Omental fat pad (tissue), 4 donors: Measurements from ENCODE around the gene SAFB2. TPM values are rescaled to one million over a fixed set of nuclear protein-coding genes. Genes with fewer than 3 reads are reported as not detected.
A peak's percentile ranks its signal among the peaks of the same experiment; 100 is the strongest.

Source experiments
- ATAC-seq: fragments of 150-250 bp; one replicate; pipeline ENCODE4 v1.9.1; 2016; ENCODE audit warnings: mild to moderate bottlenecking, moderate library complexity; ENCODE audit not compliant: low FRiP score
- DNase-seq: peaks from one replicate; pipeline ENCODE4 v3.0.0-alpha.2; 2019; ENCODE audit warnings: low spot score
- total RNA-seq, 4 donors: library from RNA; depleted of rRNA; stranded (reverse); fragments of >200 nt; gene quantifications; one replicate each; pipeline ENCODE4 v1.1.0, GENCODE V29; 2016
- TF ChIP-seq, protein P1 (sequence below), 3 donors: fragments of 450-650 bp; IDR thresholded peaks; one replicate each; pipeline ENCODE4 v1.5.1; 2016 to 2017; ENCODE audit warnings: antibody characterized with exemption in 3 of 3, mild to moderate bottlenecking in 3 of 3, moderate library complexity in 2 of 3

The SAFB2 gene
- total RNA-seq, 4 donors from 2014 or later, result 32.0 to 77.9 (median 51.1) TPM

DNA sequence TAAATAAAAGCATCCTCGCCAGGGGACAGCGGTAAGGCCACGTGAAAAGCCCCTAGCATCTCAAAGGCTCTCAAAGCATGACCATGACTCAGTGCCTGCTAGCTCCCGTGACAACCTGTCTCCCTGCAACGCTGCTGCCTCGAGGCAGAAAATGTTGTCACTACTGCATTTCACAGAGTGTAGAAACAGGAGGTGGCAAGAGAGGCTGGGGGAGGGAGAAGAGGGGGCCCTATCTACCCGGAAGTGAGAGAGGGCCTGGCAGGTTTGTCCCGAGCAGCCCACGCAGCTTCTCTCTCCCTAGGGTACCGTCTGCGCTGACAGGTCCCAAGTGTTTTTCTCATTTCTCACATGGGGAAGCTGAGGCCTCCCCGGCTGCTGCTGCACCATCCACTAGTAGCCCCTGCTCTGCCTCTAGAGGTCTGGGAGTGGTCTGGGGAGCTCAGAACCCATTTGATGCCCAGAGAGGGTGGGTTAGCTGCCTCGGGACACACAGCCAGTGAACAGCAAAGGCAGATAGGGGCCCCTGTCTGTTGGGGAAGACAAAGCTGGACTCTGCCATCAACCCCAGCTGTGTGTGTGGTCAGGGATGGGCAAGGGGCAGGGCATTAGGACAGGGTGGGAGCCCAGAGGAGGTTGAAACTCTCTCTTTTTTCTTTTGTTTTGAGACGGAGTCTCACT lies 58.5 kb downstream of the SAFB2 start:
- DNase-seq, result no peak
- ATAC-seq, result no peak
- TF ChIP-seq, protein P1, sequence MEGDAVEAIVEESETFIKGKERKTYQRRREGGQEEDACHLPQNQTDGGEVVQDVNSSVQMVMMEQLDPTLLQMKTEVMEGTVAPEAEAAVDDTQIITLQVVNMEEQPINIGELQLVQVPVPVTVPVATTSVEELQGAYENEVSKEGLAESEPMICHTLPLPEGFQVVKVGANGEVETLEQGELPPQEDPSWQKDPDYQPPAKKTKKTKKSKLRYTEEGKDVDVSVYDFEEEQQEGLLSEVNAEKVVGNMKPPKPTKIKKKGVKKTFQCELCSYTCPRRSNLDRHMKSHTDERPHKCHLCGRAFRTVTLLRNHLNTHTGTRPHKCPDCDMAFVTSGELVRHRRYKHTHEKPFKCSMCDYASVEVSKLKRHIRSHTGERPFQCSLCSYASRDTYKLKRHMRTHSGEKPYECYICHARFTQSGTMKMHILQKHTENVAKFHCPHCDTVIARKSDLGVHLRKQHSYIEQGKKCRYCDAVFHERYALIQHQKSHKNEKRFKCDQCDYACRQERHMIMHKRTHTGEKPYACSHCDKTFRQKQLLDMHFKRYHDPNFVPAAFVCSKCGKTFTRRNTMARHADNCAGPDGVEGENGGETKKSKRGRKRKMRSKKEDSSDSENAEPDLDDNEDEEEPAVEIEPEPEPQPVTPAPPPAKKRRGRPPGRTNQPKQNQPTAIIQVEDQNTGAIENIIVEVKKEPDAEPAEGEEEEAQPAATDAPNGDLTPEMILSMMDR (IDR thresholded peaks at IDR 0.05), result no peak

DNA sequence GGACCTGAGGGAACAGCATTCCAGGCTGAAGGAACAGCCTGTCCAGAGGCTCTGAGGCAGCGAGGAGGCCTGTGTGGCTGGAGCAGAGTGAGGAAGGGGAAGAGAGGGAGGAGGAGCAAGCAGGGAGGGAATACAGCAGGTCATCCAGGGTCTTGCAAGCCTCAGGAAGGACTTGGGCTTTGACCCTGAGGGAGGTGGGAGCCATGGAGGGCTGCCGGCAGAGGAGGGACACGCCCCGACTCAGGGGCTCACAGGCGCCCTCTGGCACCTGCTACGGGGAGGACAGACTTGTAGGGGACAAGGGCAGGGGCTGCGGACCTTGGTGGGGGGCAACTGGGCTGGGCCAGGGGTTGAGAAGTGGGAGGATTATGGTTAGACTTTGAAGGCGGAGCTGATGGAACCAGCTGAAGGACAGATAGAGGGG lies 59.6 kb downstream of the SAFB2 start:
- no peak for DNase-seq
- no peak for ATAC-seq
- TF ChIP-seq, protein P1 (IDR thresholded peaks at IDR 0.05), result no peak

DNA sequence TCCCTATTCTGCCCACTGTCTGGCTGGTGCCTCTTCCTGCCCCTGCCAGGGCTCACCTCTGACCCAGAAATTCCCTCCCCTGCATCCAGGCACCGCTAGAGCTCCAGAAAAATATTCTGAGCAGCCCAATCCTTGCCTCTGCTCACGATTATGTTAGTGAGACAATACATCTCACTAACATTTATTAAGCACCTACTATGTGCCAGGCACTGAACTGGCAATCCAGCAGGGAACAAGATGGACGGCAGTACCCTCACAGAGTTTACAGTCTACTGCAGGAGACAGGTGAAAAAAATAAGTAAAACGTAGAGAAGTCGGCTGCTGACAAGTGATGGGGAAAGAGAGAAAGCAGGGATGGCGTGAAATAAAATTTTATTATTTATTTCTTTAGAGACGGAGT lies 60.3 kb downstream of the SAFB2 start:
- DNase-seq (no peak), ATAC-seq (no peak)
- TF ChIP-seq, protein P1 (IDR thresholded peaks at IDR 0.05), result no peak

- TF ChIP-seq, protein P1 (IDR thresholded peaks at IDR 0.05), result no peak
- DNase-seq (no peak), ATAC-seq (no peak)
Measured at GRCh38 chr19:5561559-5561958, 61.0 kb downstream of the SAFB2 start.

- DNase-seq (no peak), ATAC-seq (no peak)
- TF ChIP-seq, protein P1 (IDR thresholded peaks at IDR 0.05), result no peak
Measured at GRCh38 chr19:5560156-5560555, 62.4 kb downstream of the SAFB2 start.

GRCh38 chr19:5559804-5560133 lies 62.8 kb downstream of the SAFB2 start:
- no peak for ATAC-seq
- DNase-seq, result no peak
- TF ChIP-seq, protein P1 (IDR thresholded peaks at IDR 0.05), result no peak

- TF ChIP-seq, protein P1 (IDR thresholded peaks at IDR 0.05), result no peak
- ATAC-seq (peak; percentile 56), DNase-seq (no peak)
Measured at GRCh38 chr19:5558101-5558621, 64.4 kb downstream of the SAFB2 start.
